Testis (tissue), 3 donors: ENCODE measurements around the gene PPARG. TPM values are rescaled to one million over a fixed set of nuclear protein-coding genes. Genes with fewer than 3 reads are reported as not detected.
"Not testable (repeated sequence)": the region's sequence is repeated elsewhere in the genome, so short reads cannot be mapped to it uniquely, and the experiment has no call there.

Source experiments
- DNase-seq: peaks from one replicate; pipeline ENCODE4 v3.0.0-alpha.2; 2019
- H3K27ac ChIP-seq, 2 donors: fragments of 200-600 bp; sonication (generic); one replicate each; pipeline ENCODE4 v1.5.1; 2019
- H3K27me3 ChIP-seq: fragments of 200-600 bp; sonication (generic); one replicate; pipeline ENCODE4 v1.5.1; 2019
- H3K36me3 ChIP-seq: fragments of 200-600 bp; sonication (generic); one replicate; pipeline ENCODE4 v1.5.1; 2017; ENCODE audit warnings: low read depth; ENCODE audit errors: missing control alignments
- H3K4me1 ChIP-seq: fragments of 200-600 bp; sonication (generic); one replicate; pipeline ENCODE4 v1.5.1; 2019
- H3K4me3 ChIP-seq, 2 donors: fragments of 200-600 bp; sonication (generic); one replicate each; pipeline ENCODE4 v1.5.1; 2017 to 2019
- H3K9me3 ChIP-seq: fragments of 200-600 bp; sonication (generic); one replicate; pipeline ENCODE4 v1.5.1; 2017
- POLR2A ChIP-seq: fragments of 450-650 bp; IDR thresholded peaks from one replicate; pipeline ENCODE4 v1.6.1; 2017; ENCODE audit warnings: antibody characterized with exemption, mild to moderate bottlenecking, moderate library complexity
- WGBS, 2 donors: methylation state at CpG; one replicate each; pipeline ENCODE4 v1.1.5; 2018; 5-methylcytosine and 5-hydroxymethylcytosine counted together
- intact Hi-C: fragments of 100-400 bp; cut with DNase I; formaldehyde crosslinking; loops from one replicate; pipeline ENCODE4 v1.15.1; 2023; ENCODE audit warnings: low total_unique reads
- polyA plus RNA-seq: library from polyadenylated mRNA; stranded (reverse); fragments of 350-450 nt; fragmentation: Illumina TruSeq; extraction: RNeasy Lipid Tissue Mini Kit (QIAGEN cat#74804); gene quantifications from one replicate; pipeline ENCODE4 v1.2.3, GENCODE V29; 2014; ENCODE audit warnings: low read depth, low replicate concordance; ENCODE audit not compliant: insufficient read depth
- total RNA-seq, 2 donors: library from RNA; depleted of rRNA; stranded (reverse); fragments of >200 nt; gene quantifications; one replicate each; pipeline ENCODE4 v1.2.3, GENCODE V29; 2016
- TF ChIP-seq, protein P1 (sequence below), 3 experiments: fragments of 450-650 bp in 2 of 3; fragments of 200-600 bp in 1 of 3; sonication (generic) in 1 of 3; IDR thresholded peaks; one replicate each; pipeline ENCODE4 v1.5.1; 2016 to 2019; ENCODE audit warnings: antibody characterized with exemption in 3 of 3, mild to moderate bottlenecking in 2 of 3, moderate library complexity in 1 of 3

The PPARG gene
- total and polyA plus RNA-seq, 3 donors from 2014 or later: 12.1 to 18.7 (median 17.6) TPM

DNA sequence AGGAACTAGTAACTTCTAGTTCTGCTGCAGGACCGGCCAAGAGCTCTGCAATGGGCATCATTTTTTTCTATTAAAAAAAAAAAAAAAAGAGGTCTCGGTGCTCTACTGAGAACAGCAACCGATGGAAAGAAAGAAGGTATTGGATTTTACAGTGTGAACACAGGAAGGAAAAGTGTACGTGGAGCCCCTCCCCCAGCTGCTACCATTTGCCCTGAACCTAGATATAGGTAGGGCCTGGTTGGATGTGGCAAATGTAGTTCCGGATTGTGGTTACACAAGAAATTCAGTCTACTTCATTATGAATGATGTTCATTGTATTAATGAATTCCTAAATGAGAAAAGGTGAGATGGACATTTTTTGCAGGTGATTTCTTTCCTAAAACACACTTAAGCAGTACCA lies 17.9 kb upstream of the PPARG start:
- H3K4me3 ChIP-seq: no peak overlapping the region
- H3K27me3 ChIP-seq: no peaks in the 10 kb centered on the region
- no peaks in the 10 kb centered on the region for H3K4me1 ChIP-seq
- TF ChIP-seq POLR2A: no peak
- TF ChIP-seq, protein P1, sequence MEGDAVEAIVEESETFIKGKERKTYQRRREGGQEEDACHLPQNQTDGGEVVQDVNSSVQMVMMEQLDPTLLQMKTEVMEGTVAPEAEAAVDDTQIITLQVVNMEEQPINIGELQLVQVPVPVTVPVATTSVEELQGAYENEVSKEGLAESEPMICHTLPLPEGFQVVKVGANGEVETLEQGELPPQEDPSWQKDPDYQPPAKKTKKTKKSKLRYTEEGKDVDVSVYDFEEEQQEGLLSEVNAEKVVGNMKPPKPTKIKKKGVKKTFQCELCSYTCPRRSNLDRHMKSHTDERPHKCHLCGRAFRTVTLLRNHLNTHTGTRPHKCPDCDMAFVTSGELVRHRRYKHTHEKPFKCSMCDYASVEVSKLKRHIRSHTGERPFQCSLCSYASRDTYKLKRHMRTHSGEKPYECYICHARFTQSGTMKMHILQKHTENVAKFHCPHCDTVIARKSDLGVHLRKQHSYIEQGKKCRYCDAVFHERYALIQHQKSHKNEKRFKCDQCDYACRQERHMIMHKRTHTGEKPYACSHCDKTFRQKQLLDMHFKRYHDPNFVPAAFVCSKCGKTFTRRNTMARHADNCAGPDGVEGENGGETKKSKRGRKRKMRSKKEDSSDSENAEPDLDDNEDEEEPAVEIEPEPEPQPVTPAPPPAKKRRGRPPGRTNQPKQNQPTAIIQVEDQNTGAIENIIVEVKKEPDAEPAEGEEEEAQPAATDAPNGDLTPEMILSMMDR (IDR thresholded peaks at IDR 0.05): no peak
- 63 to 76% methylated on average over 5 of the region's 5 CpGs for WGBS, 2 donors
- no peak for DNase-seq
- intact Hi-C loops: no loop called here
- no peak overlapping the region for H3K27ac ChIP-seq
- H3K36me3 ChIP-seq: no peaks in the 10 kb centered on the region
- no peaks in the 10 kb centered on the region for H3K9me3 ChIP-seq

DNA sequence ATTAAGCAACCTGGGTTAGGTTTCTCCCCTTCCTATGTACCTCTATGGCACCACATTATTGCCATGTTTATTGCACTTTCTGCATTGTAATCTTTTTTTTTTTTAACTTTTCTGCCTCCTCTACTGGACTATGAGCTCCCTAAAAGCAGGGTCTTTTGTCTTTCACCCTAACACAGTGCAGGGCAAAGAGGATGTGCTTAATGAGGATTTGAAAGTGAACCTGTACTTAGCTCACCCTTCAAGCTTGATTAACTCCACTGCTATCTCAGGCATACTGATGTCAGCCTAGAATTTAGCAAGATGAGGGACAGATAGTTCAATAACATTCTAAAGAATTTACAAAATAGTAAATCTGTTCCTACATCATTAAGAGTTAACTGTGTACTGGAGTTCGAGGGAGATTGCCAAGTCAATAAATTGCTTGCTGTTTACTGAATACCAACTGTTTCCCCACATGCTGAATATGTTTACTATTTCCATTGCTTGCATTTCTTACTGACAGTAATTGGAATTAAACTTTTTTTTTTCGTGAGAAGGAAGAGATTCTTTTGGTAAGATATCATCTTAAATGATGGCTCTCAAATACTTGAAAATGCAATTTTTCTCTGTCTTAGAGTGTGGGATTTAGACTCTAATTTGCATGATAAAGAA lies 15.7 kb upstream of the PPARG start:
- 53 to 60% methylated on average over 2 of the region's 2 CpGs for WGBS, 2 donors
- Histone ChIP-seq H3K4me3 (no peak overlapping the region), H3K9me3 (no peaks in the 10 kb centered on the region), H3K27ac (no peak overlapping the region), H3K27me3 (no peaks in the 10 kb centered on the region), H3K4me1 (no peaks in the 10 kb centered on the region), H3K36me3 (no peaks in the 10 kb centered on the region)
- TF ChIP-seq, protein P1 (IDR thresholded peaks at IDR 0.05): no peak
- no peak for TF ChIP-seq POLR2A
- intact Hi-C loops: no loop called here
- no peak for DNase-seq

DNA sequence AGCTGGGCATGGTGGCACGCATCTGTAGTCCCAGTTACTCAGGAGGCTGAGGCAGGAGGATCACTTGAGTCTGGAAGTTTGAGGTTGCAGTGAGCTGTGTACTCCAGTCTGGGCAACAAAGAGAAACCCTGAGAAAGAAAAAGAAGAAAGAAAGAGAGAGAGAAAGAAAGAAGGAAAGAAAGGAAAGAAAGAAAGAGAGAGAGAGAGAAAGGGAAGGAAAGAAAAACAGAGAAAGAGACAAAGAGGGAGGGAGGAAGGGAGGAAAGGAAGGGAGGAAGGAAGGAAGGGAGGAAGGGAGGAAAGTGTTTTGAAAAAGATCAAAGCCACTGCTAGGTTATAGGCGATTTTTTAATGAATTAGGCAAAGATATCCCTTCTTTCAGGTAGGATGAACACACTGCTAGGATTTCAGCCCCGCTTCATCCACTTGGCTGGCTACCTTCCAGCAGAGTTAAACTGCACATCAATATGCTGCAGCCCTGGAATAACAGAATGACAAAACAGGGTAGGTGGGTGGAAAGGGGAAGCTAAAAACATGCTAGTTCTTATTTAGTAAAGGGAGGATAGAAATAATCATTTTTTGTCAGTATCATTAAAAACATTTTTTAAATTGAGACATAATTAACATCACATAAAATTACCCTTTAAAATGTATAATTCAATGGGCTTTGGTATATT lies 12.8 kb upstream of the PPARG start:
- no peak for DNase-seq
- H3K9me3 ChIP-seq: no peaks in the 10 kb centered on the region
- 71 to 75% methylated on average over 3 of the region's 3 CpGs for WGBS, 2 donors
- no peaks in the 10 kb centered on the region for H3K36me3 ChIP-seq
- no peak overlapping the region for H3K4me3 ChIP-seq
- no peaks in the 10 kb centered on the region for H3K27me3 ChIP-seq
- TF ChIP-seq, protein P1 (IDR thresholded peaks at IDR 0.05): no peak
- TF ChIP-seq POLR2A: no peak
- H3K4me1 ChIP-seq: no peaks in the 10 kb centered on the region
- H3K27ac ChIP-seq: no peak overlapping the region
- intact Hi-C loops: no loop called here

DNA sequence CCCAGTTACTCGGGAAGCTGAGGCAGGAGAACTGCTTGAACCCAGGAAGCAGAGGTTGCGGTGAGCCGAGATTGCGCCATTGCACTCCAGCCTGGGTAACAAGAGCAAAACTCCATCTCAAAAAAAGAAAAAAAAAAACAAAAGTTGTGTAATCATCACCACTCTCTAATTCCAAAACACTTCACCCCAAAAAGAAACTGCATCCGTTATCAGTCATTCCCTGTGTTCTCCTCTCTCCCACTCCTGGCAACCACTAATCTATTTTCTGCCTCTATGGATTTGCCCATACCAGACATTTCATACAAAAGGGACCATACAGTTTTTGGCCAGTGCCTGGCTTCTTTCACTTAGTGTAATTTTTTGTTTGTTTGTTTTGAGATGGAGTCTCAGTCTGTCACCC lies 12.0 kb upstream of the PPARG start:
- H3K4me1 ChIP-seq, H3K4me3 ChIP-seq, H3K27me3 ChIP-seq, H3K9me3 ChIP-seq, intact Hi-C loops, H3K27ac ChIP-seq, DNase-seq, H3K36me3 ChIP-seq: not testable (repeated sequence)
- 94 to 95% methylated on average over 5 of the region's 5 CpGs for WGBS, 2 donors

DNA sequence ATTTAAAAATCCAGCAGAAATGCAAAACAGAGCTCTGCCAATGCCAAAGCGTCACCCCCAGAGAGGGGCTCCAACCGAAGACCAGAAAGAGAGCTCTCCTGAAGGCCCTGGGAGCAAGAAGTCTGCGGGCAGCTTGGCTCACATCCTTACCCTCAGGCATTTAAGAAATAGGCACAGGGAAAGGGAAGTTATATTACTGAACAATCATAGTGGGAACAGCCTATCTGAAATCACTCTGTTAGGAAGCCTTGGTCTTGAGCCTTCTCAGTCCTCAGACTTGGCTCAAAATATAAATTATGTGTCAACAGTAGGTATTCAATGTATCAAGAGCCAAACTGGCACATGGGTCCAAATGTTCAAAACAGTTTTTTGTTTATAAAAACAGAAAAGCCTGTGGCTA lies 10.3 kb upstream of the PPARG start:
- Histone ChIP-seq H3K9me3 (no peaks in the 10 kb centered on the region), H3K27me3 (no peaks in the 10 kb centered on the region), H3K36me3 (no peaks in the 10 kb centered on the region), H3K4me1 (no peaks in the 10 kb centered on the region), H3K27ac (no peak overlapping the region), H3K4me3 (no peak overlapping the region)
- no peak for DNase-seq
- 89 to 90% methylated on average over 3 of the region's 3 CpGs for WGBS, 2 donors
- TF ChIP-seq, protein P1 (IDR thresholded peaks at IDR 0.05): no peak
- TF ChIP-seq POLR2A: no peak
- intact Hi-C loops: no loop called here
